GM23248 (cell line): ENCODE results near the gene CASK. TPM values are rescaled to one million over a fixed set of nuclear protein-coding genes. Genes with fewer than 3 reads are reported as not detected.
A peak's percentile ranks its signal among the peaks of the same experiment; 100 is the strongest.

Experiments used
- DNase-seq: peaks from one replicate; pipeline ENCODE4 v3.0.0-alpha.2; 2015
- H2AFZ ChIP-seq: fragments of 200-600 bp; sonication (generic); 2 replicates; pipeline ENCODE4 v1.6.1; 2016; ENCODE audit warnings: antibody characterized with exemption
- H3F3A ChIP-seq: fragments of 200-600 bp; sonication (generic); 2 replicates; pipeline ENCODE4 v1.6.1; 2016; ENCODE audit warnings: mild to moderate bottlenecking, antibody characterized with exemption, mixed run types; ENCODE audit not compliant: insufficient read depth
- H3K27ac ChIP-seq: fragments of 200-600 bp; sonication (generic); 2 replicates; pipeline ENCODE4 v1.5.1; 2016; ENCODE audit warnings: mild to moderate bottlenecking
- H3K27me3 ChIP-seq: fragments of 200-600 bp; sonication (generic); replicated peaks from 2 replicates; pipeline ENCODE4 v1.6.1; 2016; ENCODE audit warnings: mild to moderate bottlenecking; ENCODE audit not compliant: insufficient read depth
- H3K36me3 ChIP-seq: fragments of 200-600 bp; sonication (generic); 2 replicates; pipeline ENCODE4 v1.6.1; 2016; ENCODE audit warnings: low read depth, mild to moderate bottlenecking
- H3K4me1 ChIP-seq: fragments of 200-600 bp; sonication (generic); 2 replicates; pipeline ENCODE4 v1.6.1; 2016; ENCODE audit warnings: mild to moderate bottlenecking; ENCODE audit not compliant: insufficient read depth
- H3K4me2 ChIP-seq: fragments of 200-600 bp; sonication (generic); one replicate; pipeline ENCODE4 v1.6.1; 2016; ENCODE audit warnings: mild to moderate bottlenecking; ENCODE audit not compliant: unreplicated experiment
- H3K4me3 ChIP-seq: fragments of 200-600 bp; sonication (generic); 2 replicates; pipeline ENCODE4 v1.5.1; 2016; ENCODE audit warnings: mild to moderate bottlenecking
- H3K79me2 ChIP-seq: fragments of 200-600 bp; sonication (generic); 2 replicates; pipeline ENCODE4 v1.6.1; 2016; ENCODE audit warnings: mild to moderate bottlenecking; ENCODE audit not compliant: insufficient read depth
- H3K9ac ChIP-seq: fragments of 200-600 bp; sonication (generic); 2 replicates; pipeline ENCODE4 v1.6.1; 2016; ENCODE audit warnings: mild to moderate bottlenecking
- H3K9me2 ChIP-seq: fragments of 200-600 bp; sonication (generic); 2 replicates; pipeline ENCODE4 v1.6.1; 2016; ENCODE audit warnings: mixed run types, mild to moderate bottlenecking, moderate library complexity; ENCODE audit not compliant: insufficient read depth
- H3K9me3 ChIP-seq: fragments of 200-600 bp; sonication (generic); one replicate; pipeline ENCODE4 v1.6.1; 2017; ENCODE audit warnings: low read depth
- H4K20me1 ChIP-seq: fragments of 200-600 bp; sonication (generic); 2 replicates; pipeline ENCODE4 v1.6.0; 2016; ENCODE audit not compliant: insufficient read depth
- EZH2 ChIP-seq: fragments of 200-600 bp; sonication (generic); IDR thresholded peaks from 2 replicates; pipeline ENCODE4 v1.6.1; 2018; ENCODE audit warnings: antibody characterized with exemption, mild to moderate bottlenecking; ENCODE audit not compliant: insufficient read depth, poor library complexity, severe bottlenecking
- EZH2phosphoT487 ChIP-seq: fragments of 200-600 bp; sonication (generic); IDR thresholded peaks from 2 replicates; pipeline ENCODE4 v1.6.1; 2018; ENCODE audit warnings: antibody characterized with exemption, moderate library complexity, mild to moderate bottlenecking, low read depth; ENCODE audit not compliant: insufficient read depth
- WGBS, 2 experiments: methylation state at CpG; one replicate each; pipeline ENCODE4 v1.1.6; 2015 to 2017; ENCODE audit warnings: low lambda C conversion rate in 2 of 2, low coverage in 1 of 2; ENCODE audit errors: missing lambda C conversion rate in 2 of 2; 5-methylcytosine and 5-hydroxymethylcytosine counted together
- in situ Hi-C: fragments of 300-500 bp; cut with MboI; formaldehyde crosslinking; loops from 2 replicates; pipeline ENCODE4 v1.15.0; 2020
- polyA plus RNA-seq: library from polyadenylated mRNA; unstranded; fragments of >200 nt; fragmentation: Nextera tagmentation; extraction: Ambion mirVana; gene quantifications from 2 replicates; pipeline ENCODE4 v1.2.1, GENCODE V29; 2016
- total RNA-seq: library from RNA; depleted of rRNA; stranded (reverse); fragments of >200 nt; shearing (Covaris generic); gene quantifications from 2 replicates; pipeline ENCODE4 v1.2.3, GENCODE V29; 2014

Gene CASK
- total and polyA plus RNA-seq, 2 experiments from 2014 or later, result 2.5 to 29.2 TPM

- WGBS, 2 experiments, result 79 to 81% methylated on average over 2 of the region's 2 CpGs
- no peak for DNase-seq
- H3K36me3 ChIP-seq, result no peaks in the 10 kb centered on the region
- in situ Hi-C loops, result loop anchor here (25.0 kb wide), 1 partner anchor 180 kb away; no protein-coding TSS in a partner anchor
- no peak overlapping the region for H3K27ac ChIP-seq
- no peak overlapping the region for H3K4me2 ChIP-seq
- no peak for TF ChIP-seq EZH2
- no peak for TF ChIP-seq EZH2phosphoT487
- peaks cover 13% of the 10 kb centered on the region for H3F3A ChIP-seq
- no peaks in the 10 kb centered on the region for H3K9me3 ChIP-seq
- no peaks in the 10 kb centered on the region for H3K27me3 ChIP-seq
- peaks cover 27% of the 10 kb centered on the region for H3K4me1 ChIP-seq
- no peaks in the 10 kb centered on the region for H3K79me2 ChIP-seq
- H3K4me3 ChIP-seq, result no peak overlapping the region
- H3K9me2 ChIP-seq, result no peaks in the 10 kb centered on the region
- H3K9ac ChIP-seq, result no peak overlapping the region
- no peak overlapping the region for H2AFZ ChIP-seq
- H4K20me1 ChIP-seq, result no peaks in the 10 kb centered on the region
These were observed 366.4 kb downstream of the CASK start for GRCh38 chrX:41556958-41557357.

- H2AFZ ChIP-seq, result no peak overlapping the region
- no peaks in the 10 kb centered on the region for H3K79me2 ChIP-seq
- peak; percentile 31 for DNase-seq
- no peak overlapping the region for H3K4me2 ChIP-seq
- no peak overlapping the region for H3K9ac ChIP-seq
- no peaks in the 10 kb centered on the region for H4K20me1 ChIP-seq
- no peak overlapping the region for H3K27ac ChIP-seq
- in situ Hi-C loops, result loop anchor here (25.0 kb wide), 1 partner anchor 184 kb away; no protein-coding TSS in a partner anchor
- no peaks in the 10 kb centered on the region for H3K9me2 ChIP-seq
- no peaks in the 10 kb centered on the region for H3K4me1 ChIP-seq
- WGBS, 2 experiments, result 81 to 84% methylated on average over 6 of the region's 6 CpGs
- TF ChIP-seq EZH2phosphoT487 (no peak), EZH2 (no peak)
- H3K4me3 ChIP-seq, result no peak overlapping the region
- no peaks in the 10 kb centered on the region for H3K36me3 ChIP-seq
- peaks cover under 1% of the 10 kb centered on the region for H3F3A ChIP-seq
- no peaks in the 10 kb centered on the region for H3K27me3 ChIP-seq
- no peaks in the 10 kb centered on the region for H3K9me3 ChIP-seq
These were observed 369.7 kb downstream of the CASK start for GRCh38 chrX:41553688-41554087.

DNA sequence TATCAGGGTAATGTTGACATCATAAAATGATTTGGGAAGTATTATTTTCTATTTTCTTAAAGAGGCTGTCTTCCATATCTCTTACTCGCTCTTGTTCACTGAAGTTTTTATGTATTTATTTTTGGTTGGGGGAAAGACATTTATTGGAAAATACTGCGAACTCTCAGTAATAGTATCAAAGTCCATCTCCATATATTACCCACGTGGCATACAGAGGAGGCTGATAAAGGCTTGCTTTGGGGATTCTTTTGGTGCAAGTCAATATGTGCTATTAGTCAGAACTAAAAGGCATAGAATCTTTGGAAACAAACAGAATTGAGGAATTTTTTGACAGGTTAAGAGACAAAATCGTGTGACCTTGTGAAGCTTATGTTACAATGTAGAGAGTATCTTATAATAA, 374.9 kb downstream of the CASK start:
- H3K9me3 ChIP-seq, result no peaks in the 10 kb centered on the region
- H3K4me3 ChIP-seq, result no peak overlapping the region
- no peak overlapping the region for H3K27ac ChIP-seq
- 82 to 83% methylated on average over 4 of the region's 4 CpGs for WGBS, 2 experiments
- H3F3A ChIP-seq, result no peaks in the 10 kb centered on the region
- H3K27me3 ChIP-seq, result no peaks in the 10 kb centered on the region
- no peaks in the 10 kb centered on the region for H4K20me1 ChIP-seq
- no peak overlapping the region for H2AFZ ChIP-seq
- in situ Hi-C loops, result loop anchor here (25.0 kb wide), 1 partner anchor 964 kb away; no protein-coding TSS in a partner anchor
- H3K36me3 ChIP-seq, result no peaks in the 10 kb centered on the region
- TF ChIP-seq EZH2phosphoT487 (no peak), EZH2 (no peak)
- H3K4me2 ChIP-seq, result no peak overlapping the region
- H3K9me2 ChIP-seq, result no peaks in the 10 kb centered on the region
- no peaks in the 10 kb centered on the region for H3K4me1 ChIP-seq
- H3K79me2 ChIP-seq, result no peaks in the 10 kb centered on the region
- H3K9ac ChIP-seq, result no peak overlapping the region
- no peak for DNase-seq

DNA sequence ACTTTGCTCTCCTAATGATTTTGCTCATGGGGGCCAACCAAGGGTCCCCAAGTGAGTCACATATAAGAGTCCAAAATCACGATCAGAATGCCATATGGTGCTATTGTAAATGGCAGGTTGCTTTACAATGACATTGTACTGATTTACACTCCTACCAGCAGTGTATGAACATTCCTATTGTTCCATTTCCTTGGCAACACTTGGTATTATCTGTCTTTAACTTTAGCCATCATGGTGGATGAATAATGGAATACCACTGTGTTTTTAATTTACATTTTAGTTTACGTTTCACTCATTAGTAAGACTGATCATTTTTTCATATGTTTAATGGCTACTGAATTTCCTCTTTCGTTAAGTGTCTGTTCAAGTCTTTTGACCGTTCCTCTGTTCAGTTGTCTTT, 379.7 kb downstream of the CASK start:
- Histone ChIP-seq H2AFZ (no peak overlapping the region), H3K27me3 (no peaks in the 10 kb centered on the region)
- WGBS, 2 experiments, result 97% methylated on average over 4 of the region's 4 CpGs

DNA sequence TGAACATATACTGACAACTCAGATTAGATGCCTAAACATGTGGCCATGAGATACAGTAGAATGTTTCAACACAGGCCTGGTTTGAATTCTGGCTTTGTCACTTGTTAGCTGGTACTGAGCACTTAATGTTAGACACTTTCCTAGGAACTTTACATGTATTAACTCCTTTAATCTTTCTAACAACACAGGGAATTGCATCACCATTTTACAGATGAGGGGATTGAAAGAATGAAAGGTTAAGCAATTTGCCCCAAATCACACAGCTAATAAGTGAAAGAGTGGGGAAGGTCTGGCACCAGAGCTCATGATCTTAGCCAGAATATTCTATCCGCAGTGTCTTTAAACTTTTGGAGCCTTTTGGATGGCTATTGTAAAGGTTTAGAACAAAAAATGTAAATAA, 380.3 kb downstream of the CASK start:
- Histone ChIP-seq H3K27me3 (no peaks in the 10 kb centered on the region), H3K9me2 (no peaks in the 10 kb centered on the region), H2AFZ (no peak overlapping the region), H3K4me1 (no peaks in the 10 kb centered on the region; the same call in 1 of the 2 replicates), H3K9me3 (no peaks in the 10 kb centered on the region), H3K36me3 (no peaks in the 10 kb centered on the region), H3K9ac (no peak overlapping the region), H3F3A (no peaks in the 10 kb centered on the region), H4K20me1 (no peaks in the 10 kb centered on the region), H3K79me2 (no peaks in the 10 kb centered on the region), H3K4me2 (no peak overlapping the region), H3K4me3 (no peak overlapping the region), H3K27ac (no peak overlapping the region)
- in situ Hi-C loops, result loop anchor here (25.0 kb wide), 1 partner anchor 969 kb away; no protein-coding TSS in a partner anchor
- WGBS, 2 experiments, result 94 to 100% methylated on average over 1 of the region's 1 CpG
- no peak for DNase-seq
- TF ChIP-seq EZH2phosphoT487 (no peak), EZH2 (no peak)

More for the DNA sequence above, 379.7 kb downstream of the CASK start:
- Histone ChIP-seq H3K9ac (no peak overlapping the region), H3K27ac (no peak overlapping the region), H4K20me1 (no peaks in the 10 kb centered on the region), H3K9me3 (no peaks in the 10 kb centered on the region), H3K9me2 (no peaks in the 10 kb centered on the region), H3K79me2 (no peaks in the 10 kb centered on the region), H3K36me3 (no peaks in the 10 kb centered on the region), H3K4me3 (no peak overlapping the region), H3K4me1 (no peaks in the 10 kb centered on the region; the same call in 1 of the 2 replicates), H3F3A (no peaks in the 10 kb centered on the region), H3K4me2 (no peak overlapping the region)
- no peak for DNase-seq
- in situ Hi-C loops, result loop anchor here (25.0 kb wide), 1 partner anchor 969 kb away; no protein-coding TSS in a partner anchor
- TF ChIP-seq EZH2 (no peak), EZH2phosphoT487 (no peak)
